K562 (cell line): ENCODE measurements around the gene WDR46.
A peak's percentile ranks its signal among the peaks of the same experiment; 100 is the strongest.

Source experiments
- CBFB ChIP-seq: sonication (generic); formaldehyde crosslinking; IDR thresholded peaks from 2 replicates; pipeline ENCODE4 v1.4.0; 2020; ENCODE audit warnings: mild to moderate bottlenecking, missing genetic modification reagents
- CEBPB ChIP-seq: fragments of 450-650 bp; IDR thresholded peaks from 2 replicates; pipeline ENCODE4 v1.6.1; 2016; ENCODE audit warnings: missing genetic modification characterization, missing compliant biosample characterization
- EGR1 ChIP-seq: fragments of 450-650 bp; conservative IDR thresholded peaks from 2 replicates; pipeline ENCODE4 v1.6.1; 2017; ENCODE audit warnings: mild to moderate bottlenecking
- POLR2A ChIP-seq: fragments of 450-650 bp; conservative IDR thresholded peaks from 2 replicates; pipeline ENCODE4 v1.6.1; 2016
- ZBTB1 ChIP-seq: sonication (generic); formaldehyde crosslinking; IDR thresholded peaks from 2 replicates; pipeline ENCODE4 v1.8.1; 2023; ENCODE audit warnings: missing genetic modification reagents, low read depth, mild to moderate bottlenecking, borderline replicate concordance
- TF ChIP-seq, protein P1 (sequence below), 2 experiments: fragments of 450-650 bp in 1 of 2; sonication (generic) in 1 of 2; formaldehyde crosslinking in 1 of 2; IDR thresholded peaks; 2 replicates each; pipeline versions ENCODE4 v1.7.1 to v1.9.0; 2016 to 2022; ENCODE audit warnings: inconsistent platforms in 1 of 2, mild to moderate bottlenecking in 1 of 2, missing genetic modification reagents in 1 of 2

DNA sequence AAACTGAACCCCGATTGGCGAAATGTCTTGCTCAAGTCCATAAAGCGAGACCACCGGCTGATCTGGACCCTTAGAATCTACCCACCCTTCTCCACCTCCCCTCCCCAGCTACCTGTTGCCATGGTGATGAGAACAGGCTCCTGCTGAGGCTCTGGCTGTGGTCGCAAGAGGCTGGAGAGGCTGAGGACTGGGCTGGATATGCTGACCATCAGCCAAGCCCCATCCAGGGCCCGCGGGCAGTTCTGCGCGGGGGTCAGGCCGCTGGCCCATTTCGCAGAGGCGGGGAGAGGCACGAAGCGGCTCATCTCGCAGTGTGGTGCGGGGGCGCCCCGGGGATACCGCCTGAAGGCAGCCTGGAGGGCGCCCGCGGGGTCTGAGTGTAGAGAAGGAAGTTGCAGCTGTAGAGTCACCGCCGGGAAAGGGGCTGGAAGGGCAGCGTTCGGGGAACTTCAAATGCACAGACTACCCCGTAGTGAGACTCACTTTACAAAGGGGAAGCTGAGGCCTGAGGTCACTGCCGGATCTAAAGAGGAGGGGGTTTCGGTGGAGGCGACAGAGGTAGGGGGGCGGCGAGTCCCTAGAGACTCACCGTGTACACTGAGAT is 24.2 kb upstream of the WDR46 start:
- no peak; the same call in 1 of the 2 replicates for TF ChIP-seq POLR2A
- no peak; the same call in 1 of the 2 replicates for TF ChIP-seq ZBTB1
- no peak for TF ChIP-seq CEBPB (tag)
- peak; percentile 89 for TF ChIP-seq EGR1
- TF ChIP-seq, protein P1, sequence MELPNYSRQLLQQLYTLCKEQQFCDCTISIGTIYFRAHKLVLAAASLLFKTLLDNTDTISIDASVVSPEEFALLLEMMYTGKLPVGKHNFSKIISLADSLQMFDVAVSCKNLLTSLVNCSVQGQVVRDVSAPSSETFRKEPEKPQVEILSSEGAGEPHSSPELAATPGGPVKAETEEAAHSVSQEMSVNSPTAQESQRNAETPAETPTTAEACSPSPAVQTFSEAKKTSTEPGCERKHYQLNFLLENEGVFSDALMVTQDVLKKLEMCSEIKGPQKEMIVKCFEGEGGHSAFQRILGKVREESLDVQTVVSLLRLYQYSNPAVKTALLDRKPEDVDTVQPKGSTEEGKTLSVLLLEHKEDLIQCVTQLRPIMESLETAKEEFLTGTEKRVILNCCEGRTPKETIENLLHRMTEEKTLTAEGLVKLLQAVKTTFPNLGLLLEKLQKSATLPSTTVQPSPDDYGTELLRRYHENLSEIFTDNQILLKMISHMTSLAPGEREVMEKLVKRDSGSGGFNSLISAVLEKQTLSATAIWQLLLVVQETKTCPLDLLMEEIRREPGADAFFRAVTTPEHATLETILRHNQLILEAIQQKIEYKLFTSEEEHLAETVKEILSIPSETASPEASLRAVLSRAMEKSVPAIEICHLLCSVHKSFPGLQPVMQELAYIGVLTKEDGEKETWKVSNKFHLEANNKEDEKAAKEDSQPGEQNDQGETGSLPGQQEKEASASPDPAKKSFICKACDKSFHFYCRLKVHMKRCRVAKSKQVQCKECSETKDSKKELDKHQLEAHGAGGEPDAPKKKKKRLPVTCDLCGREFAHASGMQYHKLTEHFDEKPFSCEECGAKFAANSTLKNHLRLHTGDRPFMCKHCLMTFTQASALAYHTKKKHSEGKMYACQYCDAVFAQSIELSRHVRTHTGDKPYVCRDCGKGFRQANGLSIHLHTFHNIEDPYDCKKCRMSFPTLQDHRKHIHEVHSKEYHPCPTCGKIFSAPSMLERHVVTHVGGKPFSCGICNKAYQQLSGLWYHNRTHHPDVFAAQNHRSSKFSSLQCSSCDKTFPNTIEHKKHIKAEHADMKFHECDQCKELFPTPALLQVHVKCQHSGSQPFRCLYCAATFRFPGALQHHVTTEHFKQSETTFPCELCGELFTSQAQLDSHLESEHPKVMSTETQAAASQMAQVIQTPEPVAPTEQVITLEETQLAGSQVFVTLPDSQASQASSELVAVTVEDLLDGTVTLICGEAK (IDR thresholded peaks at IDR 0.05), result peak; percentile 12; the same call in 1 of the 2 replicates
- TF ChIP-seq, protein P1 (CRISPR knock-in tag; IDR thresholded peaks at IDR 0.05), result no peak
- TF ChIP-seq CBFB, result no peak
